ENCODE measurements around the gene ALG5. TPM values are rescaled to one million over a fixed set of nuclear protein-coding genes. Genes with fewer than 3 reads are reported as not detected.

ALG5 gene
- total RNA-seq, 1 donor from 2014 or later = 30.6 TPM

- no peaks in the 10 kb centered on the region for H3K36me3 ChIP-seq
- no peak for TF ChIP-seq CTCF (IDR thresholded peaks at IDR 0.05)
- no peak for ATAC-seq
- intact Hi-C loops (cut with DNase I) = no loop called here
- H3K4me1 ChIP-seq = no peaks in the 10 kb centered on the region
- DNase-seq = no peak
- no peaks in the 10 kb centered on the region for H3K27me3 ChIP-seq (ENCODE audit: low read depth)
- H3K4me3 ChIP-seq = no peak overlapping the region
- no peaks in the 10 kb centered on the region for H3K9me3 ChIP-seq
- H3K27ac ChIP-seq = no peak overlapping the region
These were observed 95.1 kb downstream of the ALG5 start for GRCh38 chr13:36903925-36904595.

Other genes starting within 250 kb of the ALG5 start
- gene RFXAP, start 180.1 kb downstream of the ALG5 start, total RNA-seq = 5.4 TPM
- gene SMAD9, start 79.1 kb downstream of the ALG5 start, total RNA-seq = 17.6 TPM
- 33.2 TPM for gene EXOSC8, start 1.4 kb upstream of the ALG5 start, total RNA-seq
- 55.3 TPM for gene SUPT20H, start 60.3 kb upstream of the ALG5 start, total RNA-seq
- gene CSNK1A1L, start 106.3 kb upstream of the ALG5 start, total RNA-seq = not detected